Measurements from ENCODE around the gene RNU4-1. TPM values are rescaled to one million over a fixed set of nuclear protein-coding genes. Genes with fewer than 3 reads are reported as not detected.

The RNU4-1 gene
- total and polyA plus RNA-seq, 9 of the 15 experiments (the other 6 are each of a cell fraction or from before 2014, with no cell fraction given) = under 0.01 to 19,719 (median 3,563) TPM; not detected in 4

- peak; percentile 60 for TF ChIP-seq RBBP5 (IDR thresholded peaks at IDR 0.05; ENCODE audit: borderline replicate concordance, insufficient read depth, low read length, poor library complexity, severe bottlenecking)
- 0 out of 4 replicates have a peak, but pooled peaks of 1 of the 2 experiments have one; percentile 10 for TF ChIP-seq UBTF (IDR thresholded peaks at IDR 0.05; ENCODE audit: borderline replicate concordance in 1 of 2, low read depth in 2 of 2, low read length in 2 of 2)
- TF ChIP-seq FOSL1 (tag; conservative IDR thresholded peaks at IDR 0.05) = peak; percentile 72
- no peak for TF ChIP-seq POLR2B (IDR thresholded peaks at IDR 0.05; ENCODE audit: low read depth, partially characterized antibody)
- no peak for TF ChIP-seq ZFP30 (CRISPR knock-in tag; IDR thresholded peaks at IDR 0.05; ENCODE audit: borderline replicate concordance)
- no peak for TF ChIP-seq EWSR1 (IDR thresholded peaks at IDR 0.05; ENCODE audit: borderline replicate concordance, low read depth, partially characterized antibody)
- TF ChIP-seq TAF9B (IDR thresholded peaks at IDR 0.05; ENCODE audit: partially characterized antibody) = no peak
- TF ChIP-seq TCFL5 (CRISPR knock-in tag; conservative IDR thresholded peaks at IDR 0.05) = no peak
- peak in 1 of 2 experiments; percentile 66; a peak in 1 of 4 replicates for TF ChIP-seq ZNF639 (CRISPR knock-in tag; conservative IDR thresholded peaks at IDR 0.05 in 1 of 2, IDR thresholded peaks at IDR 0.05 in 1 of 2)
- TF ChIP-seq ELF2 (CRISPR knock-in tag; IDR thresholded peaks at IDR 0.05) = no peak
- 0 out of 2 replicates have a peak, but pooled peaks have one; percentile 62 for TF ChIP-seq ETS1 (conservative IDR thresholded peaks at IDR 0.05; ENCODE audit: control insufficient read depth, low read depth, low read length)
- TF ChIP-seq ZNF263 (CRISPR knock-in tag; IDR thresholded peaks at IDR 0.05; ENCODE audit: borderline replicate concordance) = peak; percentile 36; the same call in 1 of the 2 replicates
- TF ChIP-seq MAZ (CRISPR knock-in tag; conservative IDR thresholded peaks at IDR 0.05 in 1 of 2, IDR thresholded peaks at IDR 0.05 in 1 of 2) = peak in 1 of 2 experiments; percentile 54; a peak in 1 of 4 replicates
- TF ChIP-seq GTF2B (IDR thresholded peaks at IDR 0.05; ENCODE audit: extremely low read depth, insufficient read length) = no peak
- TF ChIP-seq ZNF740 (CRISPR knock-in tag; IDR thresholded peaks at IDR 0.05) = 0 out of 2 replicates have a peak, but pooled peaks have one; percentile 13
- TF ChIP-seq ZNF740 (tag; IDR thresholded peaks at IDR 0.05) = no peak
- TF ChIP-seq ZFX (CRISPR knock-in tag; IDR thresholded peaks at IDR 0.05) = peak; percentile 72
Observed at GRCh38 chr12:120265473-120266179, 27.4 kb downstream of the RNU4-1 start, which contains the start of gene PXN (continued).
